ENCODE results near the gene LRMDA. TPM values are rescaled to one million over a fixed set of nuclear protein-coding genes. Genes with fewer than 3 reads are reported as not detected.

The LRMDA gene
- total RNA-seq, 1 donor = 32.6 TPM

GRCh38 chr10:75654772-75655171 lies 223.3 kb downstream of the LRMDA start:
- DNase-seq (ENCODE audit: low read depth in 2 of 3, low spot score in 2 of 3) = no peak

GRCh38 chr10:75655791-75656451 lies 224.5 kb downstream of the LRMDA start:
- no peak for DNase-seq (ENCODE audit: low read depth in 2 of 3, low spot score in 2 of 3)

- no peak for DNase-seq (ENCODE audit: low read depth in 2 of 3, low spot score in 2 of 3)
Measured at GRCh38 chr10:75657351-75657750, 225.9 kb downstream of the LRMDA start.

- no peak for DNase-seq (ENCODE audit: low read depth in 2 of 3, low spot score in 2 of 3)
Measured at GRCh38 chr10:75658036-75658435, 226.6 kb downstream of the LRMDA start.

DNA sequence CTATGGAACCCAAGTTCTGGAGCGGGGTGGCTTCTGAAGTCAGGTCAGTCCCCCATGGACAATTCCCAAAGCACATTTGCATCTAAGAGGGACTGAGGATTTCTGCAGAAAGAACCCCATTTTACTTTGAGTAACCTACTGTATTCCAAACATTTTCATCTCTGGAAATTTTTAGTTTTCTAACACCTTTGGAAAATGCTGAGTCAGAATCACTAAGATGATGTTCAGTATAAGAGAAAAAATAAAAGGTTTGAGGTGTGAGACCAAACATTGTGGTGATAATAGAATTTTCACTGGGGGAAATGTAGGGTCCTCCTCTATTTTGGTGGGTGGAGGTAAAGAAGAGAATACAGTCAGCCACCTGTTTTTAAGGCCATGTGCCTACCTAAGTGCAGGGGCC lies 227.1 kb downstream of the LRMDA start:
- no peak for DNase-seq (ENCODE audit: low read depth in 2 of 3, low spot score in 2 of 3)

DNA sequence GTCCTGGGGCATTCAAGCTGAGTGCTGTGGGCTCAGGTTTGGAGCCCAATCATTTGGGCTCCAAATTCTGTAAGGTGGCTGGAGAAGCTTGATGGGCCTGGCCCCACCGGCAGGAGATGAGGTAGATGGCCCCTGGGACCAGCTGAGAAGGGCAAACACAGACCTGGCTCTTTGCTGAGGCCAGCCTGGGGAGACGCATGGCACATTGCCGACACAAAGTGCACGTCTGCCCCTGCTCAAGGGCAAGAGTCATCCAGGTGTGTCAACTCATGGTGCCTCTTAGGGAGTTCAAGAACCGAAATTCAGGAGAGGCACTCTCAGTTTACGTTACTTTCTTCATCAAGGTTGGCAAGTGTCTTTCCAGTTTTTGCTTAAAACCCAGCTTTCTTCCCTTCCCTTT lies 227.5 kb downstream of the LRMDA start:
- no peak for DNase-seq (ENCODE audit: low read depth in 2 of 3, low spot score in 2 of 3)

DNA sequence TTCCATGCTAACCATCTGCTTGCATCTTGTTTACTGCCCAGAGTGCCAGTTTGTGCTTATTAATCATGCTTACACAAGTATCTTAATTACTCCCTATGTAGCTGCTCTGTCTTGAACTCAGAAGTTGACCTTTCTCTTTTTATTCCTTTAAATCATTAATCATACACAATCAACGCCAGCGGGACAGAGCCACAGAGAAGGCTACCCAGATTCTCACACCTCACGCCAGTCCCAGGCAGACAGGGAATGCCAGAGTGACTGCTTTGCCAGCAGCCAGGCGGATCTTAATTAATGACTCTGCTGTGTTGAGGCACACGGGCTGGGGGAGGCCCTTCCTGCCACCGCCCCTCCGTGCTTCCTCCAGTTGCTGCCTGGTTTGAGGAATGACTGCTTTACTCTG lies 229.4 kb downstream of the LRMDA start:
- no peak for DNase-seq (ENCODE audit: low read depth in 2 of 3, low spot score in 2 of 3)

GRCh38 chr10:75662715-75663114 lies 231.3 kb downstream of the LRMDA start:
- DNase-seq (ENCODE audit: low read depth in 2 of 3, low spot score in 2 of 3) = no peak

DNA sequence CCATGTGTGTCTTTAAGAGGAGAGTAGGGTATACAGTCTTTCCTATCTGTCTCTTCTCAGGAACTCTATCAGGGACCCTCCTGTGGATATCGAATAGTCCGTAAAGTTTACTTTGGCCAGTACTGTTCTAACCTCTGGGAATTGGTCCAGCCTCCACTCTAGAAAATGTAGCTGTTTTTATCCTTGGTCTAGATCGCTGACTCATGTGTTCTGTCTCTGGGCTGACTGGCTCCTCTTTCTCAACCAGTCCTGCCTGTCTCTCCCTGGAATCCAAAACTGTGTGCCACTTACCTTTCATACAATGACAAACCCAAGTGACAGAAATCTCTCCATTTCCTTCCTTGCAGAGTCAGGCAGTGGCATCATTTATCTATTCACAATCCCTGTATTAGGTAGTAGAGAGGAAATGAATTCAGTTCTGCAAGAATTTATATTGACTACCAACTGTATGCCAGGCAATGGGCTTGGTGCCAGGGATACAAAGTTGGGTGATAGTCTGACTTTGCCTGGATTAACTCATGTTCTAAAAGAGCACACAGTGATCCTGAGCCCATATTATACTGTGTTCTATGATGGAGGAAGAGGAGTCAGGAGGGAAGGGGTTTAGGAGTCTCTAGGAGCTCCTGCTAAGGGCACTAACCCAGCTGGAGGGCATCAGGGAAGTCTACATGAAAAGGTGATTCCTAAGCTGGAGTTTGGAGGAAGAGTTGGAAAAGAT lies 232.7 kb downstream of the LRMDA start:
- DNase-seq (ENCODE audit: low read depth in 2 of 3, low spot score in 2 of 3) = no peak

DNA sequence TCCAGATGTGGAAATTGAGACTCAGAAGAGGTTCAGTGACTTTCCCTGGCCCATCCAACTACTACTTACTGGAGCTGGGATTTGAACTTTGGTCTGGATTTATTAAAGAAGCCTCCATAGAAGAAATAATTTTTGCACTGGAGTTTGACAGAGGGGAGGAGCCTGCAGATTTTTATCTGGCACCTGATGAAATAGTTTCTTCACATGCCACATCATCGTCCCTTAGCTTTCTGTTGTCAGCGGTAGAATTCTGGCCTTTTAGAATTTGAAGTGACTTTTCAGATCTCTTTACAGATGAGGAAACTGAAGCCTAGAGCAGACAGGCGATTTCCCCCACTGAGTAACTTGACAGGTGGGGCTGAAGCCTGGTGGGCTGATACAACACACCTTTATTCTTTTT lies 233.5 kb downstream of the LRMDA start:
- no peak for DNase-seq (ENCODE audit: low read depth in 2 of 3, low spot score in 2 of 3)

- DNase-seq (ENCODE audit: low read depth in 2 of 3, low spot score in 2 of 3) = no peak
Measured at GRCh38 chr10:75665707-75666106, 234.3 kb downstream of the LRMDA start.

DNA sequence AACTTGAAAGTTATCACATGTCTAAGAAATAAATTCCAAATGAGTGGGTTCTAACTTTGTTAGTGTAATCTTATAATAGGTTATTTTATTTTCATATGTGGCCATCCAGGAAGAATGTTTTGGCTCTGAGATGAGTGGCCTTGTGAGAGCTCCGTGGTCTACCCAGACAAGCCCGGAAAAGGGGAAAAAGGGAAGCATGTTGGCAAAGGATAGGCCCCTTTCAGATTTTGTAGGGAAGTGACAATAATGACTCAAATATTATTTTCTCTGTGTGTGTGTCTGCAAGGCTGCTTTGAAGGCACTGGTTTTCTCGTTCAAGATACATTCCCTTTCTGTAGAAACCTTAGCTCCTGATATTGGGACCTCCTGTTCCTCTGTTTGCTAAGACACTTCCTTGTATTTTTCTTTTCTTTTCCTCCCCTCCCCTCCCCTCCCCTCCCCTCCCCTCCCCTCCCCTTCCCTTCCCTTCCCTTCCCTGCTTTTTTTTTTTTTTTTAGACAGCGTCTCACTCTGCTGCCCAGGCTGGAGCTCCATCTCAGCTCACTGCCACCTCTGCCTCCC lies 240.8 kb downstream of the LRMDA start:
- no peak for DNase-seq (ENCODE audit: low read depth in 2 of 3, low spot score in 2 of 3)

DNA sequence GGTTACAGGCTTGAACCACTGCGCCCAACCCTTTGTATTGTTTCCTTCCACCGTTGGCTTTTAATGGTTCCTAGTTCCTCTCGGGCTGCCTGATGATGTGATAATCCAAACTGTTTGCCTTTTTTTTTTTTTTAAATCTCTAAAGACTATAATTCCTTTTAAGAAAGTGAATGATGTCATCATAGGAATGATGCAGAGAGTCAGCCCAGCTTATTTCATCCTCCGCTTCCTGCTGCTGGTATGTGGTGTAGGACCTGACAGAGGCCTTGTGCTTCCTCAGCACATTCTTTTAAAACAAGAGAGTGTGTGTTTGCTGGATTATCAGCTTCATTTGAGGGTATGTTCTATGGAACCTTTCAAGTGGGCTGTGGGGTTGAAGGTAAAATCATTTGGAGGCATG lies 241.4 kb downstream of the LRMDA start:
- no peak for DNase-seq (ENCODE audit: low read depth in 2 of 3, low spot score in 2 of 3)

- no peak for DNase-seq (ENCODE audit: low read depth in 2 of 3, low spot score in 2 of 3)
Measured at GRCh38 chr10:75677541-75677940, 246.1 kb downstream of the LRMDA start.

- DNase-seq (ENCODE audit: low read depth in 2 of 3, low spot score in 2 of 3) = no peak
Measured at GRCh38 chr10:75678527-75678926, 247.1 kb downstream of the LRMDA start.

DNA sequence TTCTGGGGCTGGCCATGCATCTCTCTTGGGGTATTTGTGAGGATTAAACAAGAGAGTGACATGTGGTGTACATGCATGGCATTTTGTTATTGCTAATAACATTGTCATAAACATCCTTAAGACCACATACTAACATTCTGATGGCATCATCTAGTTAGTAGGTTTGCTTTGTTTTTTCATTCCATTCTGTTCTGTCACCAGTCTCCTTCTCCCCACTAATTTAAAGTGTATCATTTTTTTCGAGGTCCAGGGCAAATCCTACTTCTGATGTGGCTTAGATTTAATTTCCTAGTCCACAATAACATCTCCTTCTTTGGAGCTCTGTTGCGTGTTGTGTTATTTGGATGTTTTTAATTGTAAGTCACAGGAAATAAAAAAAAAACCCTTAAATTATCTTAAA lies 248.1 kb downstream of the LRMDA start:
- no peak for DNase-seq (ENCODE audit: low read depth in 2 of 3, low spot score in 2 of 3)

GRCh38 chr10:75681334-75681733 lies 249.9 kb downstream of the LRMDA start:
- DNase-seq (ENCODE audit: low read depth in 2 of 3, low spot score in 2 of 3) = no peak

GRCh38 chr10:75682649-75683557 lies 251.5 kb downstream of the LRMDA start:
- no peak for DNase-seq (ENCODE audit: low read depth in 2 of 3, low spot score in 2 of 3)

GRCh38 chr10:75685187-75685586 lies 253.8 kb downstream of the LRMDA start:
- DNase-seq (ENCODE audit: low read depth in 2 of 3, low spot score in 2 of 3) = no peak

DNA sequence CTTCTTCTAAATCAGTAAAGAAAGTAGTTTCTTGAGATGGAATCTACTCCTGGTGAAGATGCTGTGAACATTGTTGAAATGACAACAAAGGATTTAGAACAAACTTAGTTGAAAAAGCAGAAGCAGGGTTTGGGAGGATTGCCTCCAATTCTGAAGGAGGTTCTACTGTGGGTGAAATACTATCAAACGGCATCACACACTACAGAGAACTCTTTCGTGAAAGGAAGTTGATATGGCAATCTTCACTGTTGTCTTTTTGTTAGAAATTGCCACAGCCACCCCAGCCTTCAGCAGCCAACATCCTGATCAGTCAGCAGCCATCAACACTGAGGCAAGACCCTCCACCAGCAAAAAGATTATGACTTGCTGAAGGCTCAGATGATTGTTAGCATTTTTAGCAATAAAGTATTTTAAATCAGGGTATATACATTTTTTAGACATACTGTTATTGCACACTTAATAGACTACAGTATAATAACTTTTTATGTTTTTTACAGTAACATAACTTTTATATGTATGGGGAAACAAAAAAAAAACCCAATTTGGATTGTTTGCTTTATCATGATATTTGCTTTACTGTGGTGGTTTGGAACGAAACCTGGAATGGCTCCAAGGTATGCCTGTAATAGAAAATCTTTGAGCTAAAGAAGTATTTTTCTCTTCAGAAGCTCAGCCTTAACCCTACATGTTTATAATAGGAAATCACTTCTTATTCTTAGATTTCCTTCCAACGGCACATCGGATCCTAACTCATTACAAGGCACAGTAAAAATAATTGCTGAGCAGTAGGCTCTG lies 257.3 kb downstream of the LRMDA start:
- no peak for DNase-seq (ENCODE audit: low read depth in 2 of 3, low spot score in 2 of 3)
